ENCODE measurements around the gene LSM6.

Gene LSM6

DNA sequence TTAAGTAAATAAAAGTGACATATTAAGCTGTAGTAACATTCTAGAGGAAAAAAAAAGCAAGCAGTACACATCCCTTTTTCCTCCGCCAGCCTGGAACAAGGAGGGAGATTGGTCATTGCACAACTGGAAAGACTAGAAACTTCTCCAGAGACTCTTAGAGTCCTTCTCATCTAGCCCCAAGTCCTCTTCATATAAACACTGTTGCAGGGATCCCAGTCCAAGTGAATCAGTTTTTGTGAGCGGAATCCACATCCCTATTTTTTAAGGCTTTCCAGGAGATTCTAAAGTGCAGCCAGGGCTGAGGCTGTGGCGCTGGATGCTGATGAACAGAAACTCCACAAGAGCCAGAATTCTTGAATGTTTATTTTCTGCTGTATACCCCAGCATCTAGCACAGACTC is 62.6 kb downstream of the LSM6 start:
- Histone ChIP-seq H3K4me3 (no peak overlapping the region), H3K27ac (peak overlapping the region in 1 of 2 donors; percentile 24)
- no peak for DNase-seq (ENCODE audit: low spot score)
- TF ChIP-seq, protein P1, sequence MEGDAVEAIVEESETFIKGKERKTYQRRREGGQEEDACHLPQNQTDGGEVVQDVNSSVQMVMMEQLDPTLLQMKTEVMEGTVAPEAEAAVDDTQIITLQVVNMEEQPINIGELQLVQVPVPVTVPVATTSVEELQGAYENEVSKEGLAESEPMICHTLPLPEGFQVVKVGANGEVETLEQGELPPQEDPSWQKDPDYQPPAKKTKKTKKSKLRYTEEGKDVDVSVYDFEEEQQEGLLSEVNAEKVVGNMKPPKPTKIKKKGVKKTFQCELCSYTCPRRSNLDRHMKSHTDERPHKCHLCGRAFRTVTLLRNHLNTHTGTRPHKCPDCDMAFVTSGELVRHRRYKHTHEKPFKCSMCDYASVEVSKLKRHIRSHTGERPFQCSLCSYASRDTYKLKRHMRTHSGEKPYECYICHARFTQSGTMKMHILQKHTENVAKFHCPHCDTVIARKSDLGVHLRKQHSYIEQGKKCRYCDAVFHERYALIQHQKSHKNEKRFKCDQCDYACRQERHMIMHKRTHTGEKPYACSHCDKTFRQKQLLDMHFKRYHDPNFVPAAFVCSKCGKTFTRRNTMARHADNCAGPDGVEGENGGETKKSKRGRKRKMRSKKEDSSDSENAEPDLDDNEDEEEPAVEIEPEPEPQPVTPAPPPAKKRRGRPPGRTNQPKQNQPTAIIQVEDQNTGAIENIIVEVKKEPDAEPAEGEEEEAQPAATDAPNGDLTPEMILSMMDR (IDR thresholded peaks at IDR 0.05), result no peak

All from coronary artery (tissue), 2 donors.